GM12892 (cell line): ENCODE data around the gene NOMO2.
"Not testable (repeated sequence)": the region's sequence is repeated elsewhere in the genome, so short reads cannot be mapped to it uniquely, and the experiment has no call there.

Experiments
- POLR2A ChIP-seq: IDR thresholded peaks from 2 replicates; pipeline ENCODE4 v1.6.1; 2011; ENCODE audit warnings: low read depth, low read length, control low read depth
- POLR2AphosphoS5 ChIP-seq: IDR thresholded peaks from 2 replicates; pipeline ENCODE4 v1.6.1; 2011; ENCODE audit warnings: low read depth, low read length, control low read depth

- TF ChIP-seq POLR2A, POLR2AphosphoS5: not testable (repeated sequence)
Measured at GRCh38 chr16:18575945-18576344, 14.0 kb upstream of the NOMO2 start.
